ENCODE data around the gene P4HB.

Gene P4HB

DNA sequence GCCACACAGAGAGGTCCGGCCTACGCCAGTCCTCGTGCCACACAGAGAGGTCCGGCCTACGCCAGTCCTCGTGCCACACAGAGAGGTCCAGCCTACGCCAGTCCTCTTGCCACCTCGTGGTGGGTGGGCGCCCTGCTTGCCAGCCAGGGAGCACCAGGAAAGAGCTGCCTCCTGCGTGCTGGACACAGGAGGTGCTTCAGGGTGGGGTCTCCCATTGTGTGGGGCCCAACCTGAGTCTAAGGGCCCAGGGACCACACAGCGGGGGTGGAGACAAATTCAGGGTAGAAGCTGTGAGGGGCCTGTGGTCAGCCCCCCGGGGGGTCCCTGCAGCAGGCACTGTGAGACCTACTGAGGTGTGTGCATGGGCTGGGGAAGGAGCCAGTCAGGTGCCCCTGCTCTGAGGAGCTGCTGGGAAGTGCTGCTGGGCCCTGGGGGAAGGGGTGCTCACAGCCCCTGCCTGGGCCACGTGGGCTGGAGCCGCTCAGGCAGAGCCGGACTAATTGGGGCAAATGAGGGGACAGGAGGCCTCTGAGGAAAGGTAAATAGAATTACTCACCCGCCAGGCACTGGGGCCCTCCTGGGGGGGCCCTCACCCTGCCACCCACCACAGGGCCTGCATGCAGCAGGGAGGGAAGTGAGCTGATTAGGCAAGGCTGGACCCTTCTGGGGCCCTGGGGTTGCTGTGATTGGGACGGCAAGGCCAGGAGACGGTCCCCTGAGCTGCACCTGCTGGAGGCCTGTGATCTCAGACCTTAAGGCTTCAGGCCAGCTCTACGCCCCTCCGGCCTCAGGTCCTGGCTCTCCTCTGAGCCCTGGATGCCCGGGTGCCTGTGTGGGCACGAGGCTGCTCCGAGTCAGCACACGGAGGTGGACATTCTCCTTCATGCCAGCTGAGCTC lies 45.3 kb downstream of the P4HB start (continued):
- no peak for TF ChIP-seq TSHZ2 (CRISPR knock-in tag; IDR thresholded peaks at IDR 0.05)
- TF ChIP-seq ESRRG (CRISPR knock-in tag; IDR thresholded peaks at IDR 0.05) = no peak
- TF ChIP-seq ARNTL (CRISPR knock-in tag; IDR thresholded peaks at IDR 0.05; ENCODE audit: borderline replicate concordance, low read depth) = no peak
- no peak for TF ChIP-seq ZNF565 (CRISPR knock-in tag; conservative IDR thresholded peaks at IDR 0.05; ENCODE audit: low read depth)
- TF ChIP-seq TOX (CRISPR knock-in tag; IDR thresholded peaks at IDR 0.05; ENCODE audit: borderline replicate concordance) = no peak

DNA sequence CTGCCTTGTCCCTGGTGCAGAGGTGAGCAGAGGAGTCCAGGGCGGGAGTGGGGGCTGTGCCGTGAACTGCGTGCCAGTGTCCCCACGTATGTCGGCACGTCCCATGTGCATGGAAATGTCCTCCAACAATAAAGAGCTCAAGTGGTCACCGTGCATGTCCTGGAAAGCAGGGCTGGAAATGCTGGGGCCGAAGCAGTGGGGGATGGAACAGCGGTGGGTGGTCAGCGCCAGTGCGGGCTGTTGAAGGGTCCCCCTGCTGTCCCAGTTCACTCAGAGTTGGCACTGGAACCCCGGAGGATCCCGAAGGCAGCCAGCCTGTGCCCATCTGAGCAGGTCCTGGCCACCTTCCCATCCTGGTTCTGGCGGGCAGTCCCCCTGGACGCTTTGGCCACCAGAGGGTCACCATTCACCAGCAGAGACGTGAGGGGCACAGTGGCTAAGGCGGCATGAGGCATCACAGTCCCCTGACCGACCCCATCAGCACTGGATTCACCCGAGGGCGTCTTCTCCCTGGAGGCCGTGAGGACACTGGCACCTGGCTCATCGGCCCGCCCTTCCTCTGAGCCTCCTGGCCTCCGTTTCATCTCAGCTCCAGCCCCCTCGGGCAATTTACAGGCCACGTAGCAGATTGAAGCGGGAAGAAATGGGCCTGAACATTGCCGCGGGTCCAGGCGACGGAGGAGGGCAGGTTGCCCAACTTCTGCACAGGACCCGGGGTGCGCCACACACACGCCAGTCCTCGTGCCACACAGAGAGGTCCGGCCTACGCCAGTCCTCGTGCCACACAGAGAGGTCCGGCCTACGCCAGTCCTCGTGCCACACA lies 46.3 kb downstream of the P4HB start:
- no peak for ATAC-seq
- no peak for TF ChIP-seq TCF4 (CRISPR knock-in tag; IDR thresholded peaks at IDR 0.05; ENCODE audit: borderline replicate concordance)
- no peak for TF ChIP-seq RARB (CRISPR knock-in tag; IDR thresholded peaks at IDR 0.05)
- TF ChIP-seq, protein P1, sequence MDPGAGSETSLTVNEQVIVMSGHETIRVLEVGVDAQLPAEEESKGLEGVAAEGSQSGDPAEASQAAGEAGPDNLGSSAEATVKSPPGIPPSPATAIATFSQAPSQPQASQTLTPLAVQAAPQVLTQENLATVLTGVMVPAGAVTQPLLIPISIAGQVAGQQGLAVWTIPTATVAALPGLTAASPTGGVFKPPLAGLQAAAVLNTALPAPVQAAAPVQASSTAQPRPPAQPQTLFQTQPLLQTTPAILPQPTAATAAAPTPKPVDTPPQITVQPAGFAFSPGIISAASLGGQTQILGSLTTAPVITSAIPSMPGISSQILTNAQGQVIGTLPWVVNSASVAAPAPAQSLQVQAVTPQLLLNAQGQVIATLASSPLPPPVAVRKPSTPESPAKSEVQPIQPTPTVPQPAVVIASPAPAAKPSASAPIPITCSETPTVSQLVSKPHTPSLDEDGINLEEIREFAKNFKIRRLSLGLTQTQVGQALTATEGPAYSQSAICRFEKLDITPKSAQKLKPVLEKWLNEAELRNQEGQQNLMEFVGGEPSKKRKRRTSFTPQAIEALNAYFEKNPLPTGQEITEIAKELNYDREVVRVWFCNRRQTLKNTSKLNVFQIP (CRISPR knock-in tag; IDR thresholded peaks at IDR 0.05; ENCODE audit: borderline replicate concordance, low read depth) = no peak
- no peak for TF ChIP-seq TSHZ2 (CRISPR knock-in tag; IDR thresholded peaks at IDR 0.05)
- no peak for TF ChIP-seq ZFP3 (CRISPR knock-in tag; IDR thresholded peaks at IDR 0.05)
- no peak for TF ChIP-seq ZC3H10 (CRISPR knock-in tag; IDR thresholded peaks at IDR 0.05)
- no peak for TF ChIP-seq ZNF565 (CRISPR knock-in tag; conservative IDR thresholded peaks at IDR 0.05; ENCODE audit: low read depth)
- no peak for TF ChIP-seq PPARA (CRISPR knock-in tag; IDR thresholded peaks at IDR 0.05; ENCODE audit: borderline replicate concordance)
- TF ChIP-seq CSDC2 (CRISPR knock-in tag; IDR thresholded peaks at IDR 0.05) = no peak
- TF ChIP-seq ISL1 (CRISPR knock-in tag; IDR thresholded peaks at IDR 0.05) = no peak

DNA sequence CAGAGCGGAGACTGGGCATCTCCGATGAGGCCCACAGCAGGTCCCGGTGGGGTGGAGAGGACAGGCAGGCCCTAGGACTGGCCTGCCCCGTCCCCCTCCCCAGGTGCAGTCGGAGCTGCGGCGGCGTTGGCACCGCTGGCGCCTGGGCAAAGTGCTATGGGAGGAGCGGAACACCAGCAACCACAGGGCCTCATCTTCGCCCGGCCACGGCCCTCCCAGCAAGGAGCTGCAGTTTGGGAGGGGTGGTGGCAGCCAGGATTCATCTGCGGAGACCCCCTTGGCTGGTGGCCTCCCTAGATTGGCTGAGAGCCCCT lies 47.0 kb downstream of the P4HB start:
- ATAC-seq = no peak
- TF ChIP-seq TOX (CRISPR knock-in tag; IDR thresholded peaks at IDR 0.05; ENCODE audit: borderline replicate concordance) = no peak
- no peak for TF ChIP-seq ZFP30 (CRISPR knock-in tag; IDR thresholded peaks at IDR 0.05)
- TF ChIP-seq PPARA (CRISPR knock-in tag; IDR thresholded peaks at IDR 0.05; ENCODE audit: borderline replicate concordance) = no peak
- no peak for TF ChIP-seq SNAI2 (CRISPR knock-in tag; IDR thresholded peaks at IDR 0.05)
- no peak for TF ChIP-seq TSHZ2 (CRISPR knock-in tag; IDR thresholded peaks at IDR 0.05)
- TF ChIP-seq OSR1 (CRISPR knock-in tag; IDR thresholded peaks at IDR 0.05) = no peak
- TF ChIP-seq TCF4 (CRISPR knock-in tag; IDR thresholded peaks at IDR 0.05; ENCODE audit: borderline replicate concordance) = no peak
- no peak for TF ChIP-seq BACH2 (CRISPR knock-in tag; IDR thresholded peaks at IDR 0.05; ENCODE audit: borderline replicate concordance)
- no peak for TF ChIP-seq ARNTL (CRISPR knock-in tag; IDR thresholded peaks at IDR 0.05; ENCODE audit: borderline replicate concordance, low read depth)
- TF ChIP-seq ZC3H10 (CRISPR knock-in tag; IDR thresholded peaks at IDR 0.05) = no peak
- TF ChIP-seq ISL1 (CRISPR knock-in tag; IDR thresholded peaks at IDR 0.05) = no peak
- no peak for TF ChIP-seq ZFP3 (CRISPR knock-in tag; IDR thresholded peaks at IDR 0.05)
- TF ChIP-seq, protein P2, sequence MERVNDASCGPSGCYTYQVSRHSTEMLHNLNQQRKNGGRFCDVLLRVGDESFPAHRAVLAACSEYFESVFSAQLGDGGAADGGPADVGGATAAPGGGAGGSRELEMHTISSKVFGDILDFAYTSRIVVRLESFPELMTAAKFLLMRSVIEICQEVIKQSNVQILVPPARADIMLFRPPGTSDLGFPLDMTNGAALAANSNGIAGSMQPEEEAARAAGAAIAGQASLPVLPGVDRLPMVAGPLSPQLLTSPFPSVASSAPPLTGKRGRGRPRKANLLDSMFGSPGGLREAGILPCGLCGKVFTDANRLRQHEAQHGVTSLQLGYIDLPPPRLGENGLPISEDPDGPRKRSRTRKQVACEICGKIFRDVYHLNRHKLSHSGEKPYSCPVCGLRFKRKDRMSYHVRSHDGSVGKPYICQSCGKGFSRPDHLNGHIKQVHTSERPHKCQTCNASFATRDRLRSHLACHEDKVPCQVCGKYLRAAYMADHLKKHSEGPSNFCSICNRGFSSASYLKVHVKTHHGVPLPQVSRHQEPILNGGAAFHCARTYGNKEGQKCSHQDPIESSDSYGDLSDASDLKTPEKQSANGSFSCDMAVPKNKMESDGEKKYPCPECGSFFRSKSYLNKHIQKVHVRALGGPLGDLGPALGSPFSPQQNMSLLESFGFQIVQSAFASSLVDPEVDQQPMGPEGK (CRISPR knock-in tag; IDR thresholded peaks at IDR 0.05; ENCODE audit: borderline replicate concordance) = no peak
- TF ChIP-seq ZNF70 (CRISPR knock-in tag; IDR thresholded peaks at IDR 0.05) = no peak
- TF ChIP-seq ZNF565 (CRISPR knock-in tag; conservative IDR thresholded peaks at IDR 0.05; ENCODE audit: low read depth) = no peak
- TF ChIP-seq, protein P3, sequence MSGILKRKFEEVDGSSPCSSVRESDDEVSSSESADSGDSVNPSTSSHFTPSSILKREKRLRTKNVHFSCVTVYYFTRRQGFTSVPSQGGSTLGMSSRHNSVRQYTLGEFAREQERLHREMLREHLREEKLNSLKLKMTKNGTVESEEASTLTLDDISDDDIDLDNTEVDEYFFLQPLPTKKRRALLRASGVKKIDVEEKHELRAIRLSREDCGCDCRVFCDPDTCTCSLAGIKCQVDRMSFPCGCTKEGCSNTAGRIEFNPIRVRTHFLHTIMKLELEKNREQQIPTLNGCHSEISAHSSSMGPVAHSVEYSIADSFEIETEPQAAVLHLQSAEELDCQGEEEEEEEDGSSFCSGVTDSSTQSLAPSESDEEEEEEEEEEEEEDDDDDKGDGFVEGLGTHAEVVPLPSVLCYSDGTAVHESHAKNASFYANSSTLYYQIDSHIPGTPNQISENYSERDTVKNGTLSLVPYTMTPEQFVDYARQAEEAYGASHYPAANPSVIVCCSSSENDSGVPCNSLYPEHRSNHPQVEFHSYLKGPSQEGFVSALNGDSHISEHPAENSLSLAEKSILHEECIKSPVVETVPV (CRISPR knock-in tag; IDR thresholded peaks at IDR 0.05) = no peak

Measured in SK-N-SH treated with all-trans-retinoic acid at 6 μM for 48 hours (cell line).